A549 (cell line): ENCODE data around the gene TEP1. TPM values are rescaled to one million over a fixed set of nuclear protein-coding genes. Genes with fewer than 3 reads are reported as not detected.
"Not testable (repeated sequence)": the region's sequence is repeated elsewhere in the genome, so short reads cannot be mapped to it uniquely, and the experiment has no call there.

Experiments used
- ATAC-seq, 2 experiments: fragments of 200-7000 bp in 1 of 2; fragments of >200 bp in 1 of 2; cut with Nextera tagmentation in 1 of 2; cut with Tn5 transposase in 1 of 2; 3 replicates each; pipeline versions ENCODE4 v1.8.0 to v1.9.1; 2018 to 2020; ENCODE audit warnings: mild to moderate bottlenecking in 1 of 2, moderate library complexity in 1 of 2
- CTCF ChIA-PET: fragments of 300-600 bp; sonication (Branson Sonifier 250); formaldehyde crosslinking; extraction: SDS; loops from one replicate; lab custom pipeline; 2021; ENCODE audit warnings: antibody characterized with exemption, inconsistent platforms; lab: Yijun Ruan, JAX
- POLR2A ChIA-PET: fragments of 350-600 bp; formaldehyde crosslinking; extraction: SDS; loops from one replicate; lab custom pipeline; 2021; ENCODE audit warnings: antibody characterized with exemption, inconsistent platforms; lab: Yijun Ruan, JAX
- DNase-seq, 2 experiments: peaks; one replicate each; pipeline versions ENCODE4 v3.0.0 to v3.0.0-alpha.2; 2011 to 2016; ENCODE audit warnings: low read depth in 1 of 2, low spot score in 1 of 2
- FAIRE-seq: peaks from 2 replicates; lab custom pipeline; 2011; peaks lifted over from hg19 to GRCh38; lab: Jason Lieb, UNC
- H3K27ac ChIP-seq, 2 experiments: fragments of >200 bp; sonication (Bioruptor Twin); formaldehyde crosslinking; 3 replicates each; pipeline ENCODE4 v1.5.1; 2016 to 2017
- H3K4me1 ChIP-seq: fragments of >200 bp; sonication (Bioruptor Twin); formaldehyde crosslinking; 3 replicates; pipeline ENCODE4 v1.6.1; 2016
- H3K4me2 ChIP-seq: fragments of >200 bp; sonication (Bioruptor Twin); formaldehyde crosslinking; 3 replicates; pipeline ENCODE4 v1.6.1; 2016
- H3K4me3 ChIP-seq: fragments of >200 bp; sonication (Bioruptor Twin); formaldehyde crosslinking; 3 replicates; pipeline ENCODE4 v1.5.1; 2016
- H3K9me3 ChIP-seq: fragments of >200 bp; sonication (Bioruptor Twin); formaldehyde crosslinking; 3 replicates; pipeline ENCODE4 v1.6.1; 2016
- BHLHE40 ChIP-seq: IDR thresholded peaks from 2 replicates; pipeline ENCODE4 v1.6.1; 2012; ENCODE audit warnings: low read depth, low read length, inconsistent platforms
- CEBPB ChIP-seq, 2 experiments: fragments of >200 bp in 1 of 2; sonication (Bioruptor Twin) in 1 of 2; formaldehyde crosslinking in 1 of 2; IDR thresholded peaks; 2 replicates each; pipeline ENCODE4 v1.6.1; 2012 to 2016
- CHD4 ChIP-seq: fragments of 200-600 bp; sonication (generic); IDR thresholded peaks from 2 replicates; pipeline ENCODE4 v1.6.1; 2016; ENCODE audit warnings: antibody characterized with exemption, mild to moderate bottlenecking, borderline replicate concordance
- CTCF ChIP-seq: fragments of >200 bp; sonication (Bioruptor Twin); formaldehyde crosslinking; IDR thresholded peaks from 3 replicates; pipeline ENCODE4 v1.5.1; 2016
- ELK1 ChIP-seq: fragments of 150-350 bp; IDR thresholded peaks from 2 replicates; pipeline ENCODE4 v1.6.1; 2014; ENCODE audit warnings: low read depth, mild to moderate bottlenecking, low read length
- FOSB ChIP-seq: fragments of 250-450 bp; sonication (Bioruptor Pico); IDR thresholded peaks from 2 replicates; pipeline ENCODE4 v1.5.0; 2020; ENCODE audit warnings: mild to moderate bottlenecking, moderate library complexity
- HEYL ChIP-seq: fragments of 250-450 bp; sonication (Bioruptor Pico); IDR thresholded peaks from 2 replicates; pipeline ENCODE4 v1.8.0; 2021; ENCODE audit warnings: mild to moderate bottlenecking, moderate library complexity
- HMGXB4 ChIP-seq: fragments of 250-450 bp; sonication (Bioruptor Pico); IDR thresholded peaks from 2 replicates; pipeline ENCODE4 v1.5.0; 2021; ENCODE audit warnings: mild to moderate bottlenecking, moderate library complexity, borderline replicate concordance
- HOXB5 ChIP-seq: fragments of 250-450 bp; sonication (Bioruptor Pico); IDR thresholded peaks from 2 replicates; pipeline ENCODE4 v1.5.0; 2020; ENCODE audit warnings: mild to moderate bottlenecking, moderate library complexity
- JUN ChIP-seq, 2 experiments: fragments of >200 bp; sonication (Bioruptor Twin); formaldehyde crosslinking; IDR thresholded peaks; 2 replicates in 1 of 2; 3 replicates in 1 of 2; pipeline ENCODE4 v1.6.1; 2016 to 2017
- MAFK ChIP-seq: fragments of 450-650 bp; IDR thresholded peaks from 2 replicates; pipeline ENCODE4 v1.6.1; 2014; ENCODE audit not compliant: partially characterized antibody
- MAZ ChIP-seq: fragments of 150-350 bp; IDR thresholded peaks from 2 replicates; pipeline ENCODE4 v1.6.1; 2014; ENCODE audit warnings: antibody characterized with exemption, low read depth, low read length, borderline replicate concordance
- MYC ChIP-seq: IDR thresholded peaks from 2 replicates; pipeline ENCODE4 v1.6.1; 2012; ENCODE audit warnings: mild to moderate bottlenecking, inconsistent platforms, low read length, improper control_type of control experiment, borderline replicate concordance
- NPAS2 ChIP-seq: fragments of 250-450 bp; sonication (Bioruptor Pico); IDR thresholded peaks from 2 replicates; pipeline ENCODE4 v1.8.0; 2022; ENCODE audit warnings: mild to moderate bottlenecking, moderate library complexity, borderline replicate concordance
- NR3C1 ChIP-seq: fragments of >200 bp; sonication (Bioruptor Twin); formaldehyde crosslinking; IDR thresholded peaks from 3 replicates; pipeline ENCODE4 v1.6.1; 2017
- PBX3 ChIP-seq: IDR thresholded peaks from 2 replicates; pipeline ENCODE4 v1.6.1; 2012
- PHF8 ChIP-seq: fragments of 200-600 bp; sonication (generic); IDR thresholded peaks from 2 replicates; pipeline ENCODE4 v1.6.1; 2016; ENCODE audit warnings: low read depth, mild to moderate bottlenecking, antibody characterized with exemption, moderate library complexity, borderline replicate concordance
- POLR2A ChIP-seq: IDR thresholded peaks from 2 replicates; pipeline ENCODE4 v1.6.1; 2012; ENCODE audit warnings: mild to moderate bottlenecking, low read length
- RFX5 ChIP-seq: fragments of 450-650 bp; IDR thresholded peaks from 2 replicates; pipeline ENCODE4 v1.7.1; 2014; ENCODE audit warnings: antibody characterized with exemption, mild to moderate bottlenecking, moderate library complexity
- RNF2 ChIP-seq: fragments of 200-600 bp; sonication (generic); IDR thresholded peaks from 2 replicates; pipeline ENCODE4 v1.6.1; 2016; ENCODE audit warnings: low read depth, mild to moderate bottlenecking, antibody characterized with exemption, moderate library complexity, borderline replicate concordance
- TFCP2L1 ChIP-seq: fragments of 250-450 bp; sonication (Bioruptor Pico); IDR thresholded peaks from 2 replicates; pipeline ENCODE4 v1.5.0; 2021; ENCODE audit warnings: mild to moderate bottlenecking
- ZNF302 ChIP-seq: fragments of 250-450 bp; sonication (Bioruptor Pico); IDR thresholded peaks from 2 replicates; pipeline ENCODE4 v1.9.0; 2021; ENCODE audit warnings: inconsistent platforms, mild to moderate bottlenecking, moderate library complexity
- WGBS: methylation state at CpG from one replicate; pipeline ENCODE4 v1.1.6; 2017; ENCODE audit errors: missing lambda C conversion rate; 5-methylcytosine and 5-hydroxymethylcytosine counted together
- polyA plus RNA-seq, 4 experiments: library from polyadenylated mRNA; depleted of rRNA in 3 of 4; stranded (reverse); fragments of >200 nt; fragmentation: RNase III in 1 of 4; extraction: RNeasy Plus Mini Kit Qiagen cat#74134 plus additional on column Dnase treatment in 1 of 4; gene quantifications; 2 replicates in 3 of 4; 3 replicates in 1 of 4; pipeline ENCODE4 v1.2.3, GENCODE V29; 2011 to 2017

Gene TEP1
- polyA plus RNA-seq, 2 of the 4 experiments (the other 2 are of a cell fraction), result 6.8 to 17.5 TPM

GRCh38 chr14:20341646-20342045 is 71.7 kb downstream of the TEP1 start:
- Histone ChIP-seq H3K4me2 (peak overlapping the region; percentile 69), H3K27ac (peak overlapping the region in 1 of 2 experiments; percentile 95; a peak in 4 of 6 replicates), H3K4me1 (peaks cover 5% of the 10 kb centered on the region; the same call in 1 of the 3 replicates), H3K9me3 (no peaks in the 10 kb centered on the region), H3K4me3 (peak overlapping the region; percentile 66)
- no peak for DNase-seq
- ChIA-PET POLR2A (interaction anchor here (2.3 to 3.5 kb wide), 5 partner anchors 9 to 341 kb away, joined by 19 to 53 read pairs (median 44); partner anchors contain the start of genes APEX1, CCNB1IP1, OSGEP and PIP4P1), CTCF (interaction anchor here (0.6 to 5.1 kb wide), 9 partner anchors 9 to 349 kb away, joined by 3 to 60 read pairs (median 4); partner anchors contain the start of genes CCNB1IP1 and TTC5)
- ATAC-seq, result no peak
- peak in 1 of 2 experiments; percentile 15; a peak in 1 of 4 replicates for TF ChIP-seq CEBPB (IDR thresholded peaks at IDR 0.05)
- TF ChIP-seq PBX3, result no peak
- TF ChIP-seq CHD4, result no peak
- TF ChIP-seq PHF8, result no peak
- no peak for TF ChIP-seq FOSB (CRISPR knock-in tag)
- TF ChIP-seq RFX5, result no peak
- TF ChIP-seq POLR2A, result no peak
- TF ChIP-seq MAFK, result no peak
- 19% methylated on average over 2 of the region's 2 CpGs for WGBS
- no peak for FAIRE-seq

- H3K27ac ChIP-seq, H3K4me1 ChIP-seq, FAIRE-seq, H3K4me3 ChIP-seq, DNase-seq, H3K9me3 ChIP-seq, ATAC-seq: not testable (repeated sequence)
- peak overlapping the region; percentile 69 for H3K4me2 ChIP-seq
- POLR2A ChIA-PET, result interaction anchor here (3.3 to 3.5 kb wide), 2 partner anchors 8 to 114 kb away, joined by 38 to 53 read pairs; partner anchors contain the start of genes APEX1, CCNB1IP1 and OSGEP
- CTCF ChIA-PET, result interaction anchor here (1.0 to 5.1 kb wide), 6 partner anchors 8 to 272 kb away, joined by 3 to 60 read pairs (median 4); partner anchors contain the start of genes CCNB1IP1 and TTC5
- WGBS, result 88% methylated on average over 4 of the region's 4 CpGs
Observed at GRCh38 chr14:20341032-20341431, 72.3 kb downstream of the TEP1 start.

- 53% methylated on average over 7 of the region's 7 CpGs for WGBS
- Histone ChIP-seq H3K4me3 (no peak overlapping the region), H3K9me3 (no peaks in the 10 kb centered on the region), H3K4me2 (peak overlapping the region; percentile 68; the same call in 2 of the 3 replicates), H3K27ac (no peak overlapping the region), H3K4me1 (peaks cover 28% of the 10 kb centered on the region)
- no peak for DNase-seq
- POLR2A ChIA-PET, result interaction anchor here (1.4 to 2.4 kb wide), 2 partner anchors 9 to 128 kb away, joined by 3 to 53 read pairs; partner anchors contain the start of genes PARP2 and PIP4P1
- CTCF ChIA-PET, result interaction anchor here (1.0 to 5.8 kb wide), 5 partner anchors 8 to 357 kb away, joined by 3 to 37 read pairs (median 3); partner anchors contain the start of gene PARP2
- ATAC-seq, result no peak
- no peak for FAIRE-seq
- TF ChIP-seq HEYL (no peak), HOXB5 (CRISPR knock-in tag) (no peak), PHF8 (no peak), ZNF302 (CRISPR knock-in tag) (no peak), RNF2 (no peak), ELK1 (no peak), MAFK (no peak), CTCF (no peak), MYC (no peak), RFX5 (no peak), HMGXB4 (CRISPR knock-in tag) (no peak), JUN (IDR thresholded peaks at IDR 0.05) (no peak), NPAS2 (CRISPR knock-in tag) (no peak), NR3C1 (no peak), TFCP2L1 (CRISPR knock-in tag) (no peak), CHD4 (no peak), BHLHE40 (no peak), MAZ (no peak), CEBPB (IDR thresholded peaks at IDR 0.05) (no peak)
Observed at GRCh38 chr14:20334017-20334416, 79.3 kb downstream of the TEP1 start.
